HepG2 (cell line): ENCODE measurements around the gene ANTKMT. TPM values are rescaled to one million over a fixed set of nuclear protein-coding genes. Genes with fewer than 3 reads are reported as not detected.

Source experiments
- ATAC-seq: fragments of 200-7000 bp; cut with Tn5 transposase; 3 replicates; pipeline ENCODE4 v1.9.1; 2020; ENCODE audit warnings: mild to moderate bottlenecking, moderate library complexity
- BruUV-seq: library from RNA; stranded (reverse); fragments of 400-500 nt; replicated peaks from 2 replicates; lab custom pipeline; 2021; lab: Mats Ljungman, UMichigan
- CTCF ChIA-PET: fragments of 300-600 bp; formaldehyde crosslinking; extraction: SDS; loops from one replicate; lab custom pipeline; 2021; ENCODE audit warnings: low total read pairs, inconsistent platforms, low intra/inter-chr PET ratio; lab: Yijun Ruan, JAX
- POLR2A ChIA-PET: fragments of 350-600 bp; sonication (Branson Sonifier 250); formaldehyde crosslinking; loops from one replicate; lab custom pipeline; 2020; ENCODE audit warnings: antibody characterized with exemption, inconsistent platforms; lab: Yijun Ruan, JAX
- DNase-seq: peaks from one replicate; pipeline ENCODE4 v3.0.0-alpha.2; 2015; ENCODE audit warnings: low spot score
- FAIRE-seq: peaks from 3 replicates; lab custom pipeline; 2011; peaks lifted over from hg19 to GRCh38; lab: Jason Lieb, UNC
- H2AFZ ChIP-seq: one replicate; pipeline ENCODE4 v1.6.1; 2011; ENCODE audit warnings: low read length, inconsistent platforms
- H3K27ac ChIP-seq: fragments of 300-600 bp; 3 replicates; pipeline ENCODE4 v1.8.0; 2011; ENCODE audit warnings: mixed run types, mild to moderate bottlenecking, mixed read lengths, low read length, inconsistent platforms; ENCODE audit not compliant: insufficient read depth; ENCODE audit errors: extremely low read length
- H3K27me3 ChIP-seq, 2 experiments: fragments of 200-600 bp in 1 of 2; 2 replicates in 1 of 2; 3 replicates in 1 of 2; pipeline versions ENCODE4 v1.6.0 to v1.8.0; 2011; ENCODE audit warnings: low read length in 2 of 2, mild to moderate bottlenecking in 2 of 2, moderate library complexity in 2 of 2, inconsistent platforms in 1 of 2; ENCODE audit not compliant: insufficient read depth in 2 of 2, control insufficient read depth in 1 of 2
- H3K36me3 ChIP-seq, 2 experiments: fragments of 200-600 bp in 1 of 2; replicated peaks in 1 of 2; 2 replicates in 1 of 2; 3 replicates in 1 of 2; pipeline versions ENCODE4 v1.5.1 to v1.8.0; 2011; ENCODE audit warnings: low read length in 2 of 2, inconsistent platforms in 1 of 2; ENCODE audit not compliant: insufficient read depth in 2 of 2, control insufficient read depth in 1 of 2
- H3K4me1 ChIP-seq: 2 replicates; pipeline ENCODE4 v1.5.1; 2012; ENCODE audit warnings: low read length, inconsistent platforms; ENCODE audit not compliant: insufficient read depth
- H3K4me2 ChIP-seq: 2 replicates; pipeline ENCODE4 v1.6.0; 2011; ENCODE audit warnings: low read depth, low read length, inconsistent platforms
- H3K4me3 ChIP-seq, 3 experiments: fragments of 200-600 bp in 1 of 3; sonication (generic), shearing (Covaris generic) in 1 of 3; replicated peaks in 1 of 3; 2 replicates each; pipeline ENCODE4 v1.5.1; 2011 to 2016; ENCODE audit warnings: low read length in 3 of 3, inconsistent platforms in 2 of 3, low read depth in 2 of 3, mild to moderate bottlenecking in 2 of 3, control low read depth in 1 of 3, mixed read lengths in 1 of 3; ENCODE audit not compliant: insufficient read depth in 1 of 3
- H3K79me2 ChIP-seq: one replicate; pipeline ENCODE4 v1.6.1; 2011; ENCODE audit warnings: low read length, inconsistent platforms; ENCODE audit not compliant: insufficient read depth
- H3K9ac ChIP-seq: 2 replicates; pipeline ENCODE4 v1.6.0; 2011; ENCODE audit warnings: mild to moderate bottlenecking, low read depth, low read length, inconsistent platforms; ENCODE audit not compliant: insufficient read depth
- H3K9me3 ChIP-seq: 2 replicates; pipeline ENCODE4 v1.5.1; 2012; ENCODE audit warnings: mild to moderate bottlenecking, low read length
- H4K20me1 ChIP-seq: 2 replicates; pipeline ENCODE4 v1.6.0; 2011; ENCODE audit warnings: inconsistent platforms, mild to moderate bottlenecking, low read length, moderate library complexity; ENCODE audit not compliant: insufficient read depth
- ELF3 ChIP-seq: IDR thresholded peaks from 2 replicates; pipeline ENCODE4 v1.6.1; 2016; ENCODE audit warnings: missing genetic modification reagents, missing compliant biosample characterization
- MAZ ChIP-seq, 2 experiments: sonication (generic) in 1 of 2; formaldehyde crosslinking in 1 of 2; IDR thresholded peaks; 2 replicates each; pipeline versions ENCODE4 v1.5.0 to v1.6.1; 2012 to 2020; ENCODE audit warnings: low read depth in 2 of 2, mild to moderate bottlenecking in 2 of 2, borderline replicate concordance in 1 of 2, improper control_type of control experiment in 1 of 2, low read length in 1 of 2, missing genetic modification reagents in 1 of 2, moderate library complexity in 1 of 2
- MYNN ChIP-seq: sonication (generic); formaldehyde crosslinking; IDR thresholded peaks from 2 replicates; pipeline ENCODE4 v1.4.0; 2020; ENCODE audit warnings: mild to moderate bottlenecking, low read depth, missing genetic modification reagents
- NBN ChIP-seq: fragments of 450-650 bp; conservative IDR thresholded peaks from 2 replicates; pipeline ENCODE4 v1.6.1; 2017
- POLR2G ChIP-seq: fragments of 200-400 bp; formaldehyde crosslinking; IDR thresholded peaks from 2 replicates; pipeline ENCODE4 v1.6.1; 2018; ENCODE audit warnings: mild to moderate bottlenecking, low read depth, low read length, moderate library complexity
- SAFB2 ChIP-seq: sonication (generic); formaldehyde crosslinking; IDR thresholded peaks from 2 replicates; pipeline ENCODE4 v1.5.1; 2020; ENCODE audit warnings: missing genetic modification reagents, low read depth, mild to moderate bottlenecking, borderline replicate concordance
- SAP130 ChIP-seq: IDR thresholded peaks from 2 replicates; pipeline ENCODE4 v1.6.1; 2016; ENCODE audit warnings: low read depth
- SRY ChIP-seq: sonication (generic); formaldehyde crosslinking; IDR thresholded peaks from 2 replicates; pipeline ENCODE4 v1.8.0; 2022; ENCODE audit warnings: mild to moderate bottlenecking, missing genetic modification reagents
- TCF7L2 ChIP-seq: IDR thresholded peaks from 2 replicates; pipeline ENCODE4 v1.6.1; 2011; ENCODE audit warnings: mild to moderate bottlenecking, low read depth, low read length, moderate library complexity
- ZC3H13 ChIP-seq: sonication (generic); formaldehyde crosslinking; IDR thresholded peaks from 2 replicates; pipeline ENCODE4 v1.8.1; 2023; ENCODE audit warnings: mild to moderate bottlenecking, missing genetic modification reagents, moderate library complexity
- ZFX ChIP-seq: sonication (generic); formaldehyde crosslinking; IDR thresholded peaks from 2 replicates; pipeline ENCODE4 v1.4.0; 2020; ENCODE audit warnings: mild to moderate bottlenecking, low read depth, missing genetic modification reagents, moderate library complexity
- ZMAT5 ChIP-seq: sonication (generic); formaldehyde crosslinking; IDR thresholded peaks from 2 replicates; pipeline ENCODE4 v1.5.0; 2020; ENCODE audit warnings: mild to moderate bottlenecking, low read depth, missing genetic modification reagents, borderline replicate concordance
- ZMYM3 ChIP-seq: sonication (generic); formaldehyde crosslinking; IDR thresholded peaks from 2 replicates; pipeline ENCODE4 v1.5.1; 2020; ENCODE audit warnings: mild to moderate bottlenecking, missing genetic modification reagents
- ZNF230 ChIP-seq: sonication (generic); formaldehyde crosslinking; IDR thresholded peaks from 2 replicates; pipeline ENCODE4 v1.4.0; 2020; ENCODE audit warnings: mild to moderate bottlenecking, missing genetic modification reagents
- ZNF383 ChIP-seq: sonication (generic); formaldehyde crosslinking; IDR thresholded peaks from 2 replicates; pipeline ENCODE4 v1.4.0; 2020; ENCODE audit warnings: missing genetic modification reagents, mild to moderate bottlenecking, borderline replicate concordance
- ZNF510 ChIP-seq: sonication (generic); formaldehyde crosslinking; IDR thresholded peaks from 2 replicates; pipeline ENCODE4 v1.4.0; 2020; ENCODE audit warnings: low read depth, mild to moderate bottlenecking, missing genetic modification reagents
- ZNF776 ChIP-seq: sonication (generic); formaldehyde crosslinking; IDR thresholded peaks from 2 replicates; pipeline ENCODE4 v1.4.0; 2020; ENCODE audit warnings: mild to moderate bottlenecking, missing genetic modification reagents
- ZNF788 ChIP-seq: sonication (generic); formaldehyde crosslinking; IDR thresholded peaks from 2 replicates; pipeline ENCODE4 v1.5.0; 2020; ENCODE audit warnings: mild to moderate bottlenecking, missing genetic modification reagents, borderline replicate concordance
- WGBS: methylation state at CpG from one replicate; pipeline ENCODE4 v1.1.6; 2017; ENCODE audit warnings: low lambda C conversion rate; 5-methylcytosine and 5-hydroxymethylcytosine counted together
- in situ Hi-C: cut with HindIII; loops from 2 replicates; pipeline ENCODE4 v1.10.0; 2017; ENCODE audit warnings: low pct_unique_long_range_greater_than_20kb; ENCODE audit not compliant: extremely low pct_ligation_motif_present
- intact Hi-C: fragments of 100-400 bp; cut with micrococcal nuclease; formaldehyde crosslinking; loops from one replicate; pipeline ENCODE4 v1.10.0; 2022; ENCODE audit not compliant: unreplicated experiment
- polyA plus RNA-seq, 8 experiments: library from polyadenylated mRNA; depleted of rRNA in 3 of 8; stranded (reverse) in 7 of 8; unstranded in 1 of 8; fragments of >200 nt; fragmentation: Illumina TruSeq in 4 of 8; extraction: Trizol in 4 of 8; gene quantifications; 2 replicates each; pipeline versions ENCODE4 v1.2.1 to v1.2.3, GENCODE V29; 2011 to 2016; ENCODE audit warnings: low read depth in 4 of 8, missing spikeins in 1 of 8, mixed read lengths in 1 of 8; ENCODE audit not compliant: insufficient read depth in 1 of 8
- total RNA-seq, 5 experiments: library from RNA; depleted of rRNA; stranded (reverse); fragments of >200 nt; fragmentation: Illumina TruSeq; extraction: Trizol; gene quantifications; 2 replicates each; pipeline ENCODE4 v1.2.3, GENCODE V29; 2016; ENCODE audit warnings: low read depth in 1 of 5
- TF ChIP-seq, protein P1 (sequence below): sonication (generic); formaldehyde crosslinking; IDR thresholded peaks from 2 replicates; pipeline ENCODE4 v1.4.0; 2020; ENCODE audit warnings: mild to moderate bottlenecking, missing genetic modification reagents, borderline replicate concordance

The ANTKMT gene
- total and polyA plus RNA-seq, 2 of the 13 experiments (the other 11 are each of a cell fraction or from before 2014, with no cell fraction given), result 7.5 to 47.8 TPM

GRCh38 chr16:726438-727290, 5.7 kb downstream of the ANTKMT start, which contains the start of the genes CCDC78 and HAGHL (continued):
- TF ChIP-seq ZNF788 (CRISPR knock-in tag), result 0 out of 2 replicates have a peak, but pooled peaks have one; percentile 34
- TF ChIP-seq SRY, result 0 out of 2 replicates have a peak, but pooled peaks have one; percentile 21
- 0 out of 2 replicates have a peak, but pooled peaks have one; percentile 22 for TF ChIP-seq POLR2G
- peak; percentile 68 for TF ChIP-seq ZMYM3 (CRISPR knock-in tag)
- TF ChIP-seq SAP130, result peak; percentile 14
- TF ChIP-seq TCF7L2, result no peak
- no peak; the same call in 1 of the 2 replicates for TF ChIP-seq MAZ (IDR thresholded peaks at IDR 0.05; ENCODE audit: borderline replicate concordance, low read depth, low read length)
- peak; percentile 66; the same call in 1 of the 2 replicates for TF ChIP-seq MAZ (CRISPR knock-in tag; IDR thresholded peaks at IDR 0.05; ENCODE audit: low read depth)
- TF ChIP-seq SAFB2 (CRISPR knock-in tag), result no peak
- TF ChIP-seq ZNF776 (CRISPR knock-in tag), result peak; percentile 26; the same call in 1 of the 2 replicates
- TF ChIP-seq NBN, result no peak

DNA sequence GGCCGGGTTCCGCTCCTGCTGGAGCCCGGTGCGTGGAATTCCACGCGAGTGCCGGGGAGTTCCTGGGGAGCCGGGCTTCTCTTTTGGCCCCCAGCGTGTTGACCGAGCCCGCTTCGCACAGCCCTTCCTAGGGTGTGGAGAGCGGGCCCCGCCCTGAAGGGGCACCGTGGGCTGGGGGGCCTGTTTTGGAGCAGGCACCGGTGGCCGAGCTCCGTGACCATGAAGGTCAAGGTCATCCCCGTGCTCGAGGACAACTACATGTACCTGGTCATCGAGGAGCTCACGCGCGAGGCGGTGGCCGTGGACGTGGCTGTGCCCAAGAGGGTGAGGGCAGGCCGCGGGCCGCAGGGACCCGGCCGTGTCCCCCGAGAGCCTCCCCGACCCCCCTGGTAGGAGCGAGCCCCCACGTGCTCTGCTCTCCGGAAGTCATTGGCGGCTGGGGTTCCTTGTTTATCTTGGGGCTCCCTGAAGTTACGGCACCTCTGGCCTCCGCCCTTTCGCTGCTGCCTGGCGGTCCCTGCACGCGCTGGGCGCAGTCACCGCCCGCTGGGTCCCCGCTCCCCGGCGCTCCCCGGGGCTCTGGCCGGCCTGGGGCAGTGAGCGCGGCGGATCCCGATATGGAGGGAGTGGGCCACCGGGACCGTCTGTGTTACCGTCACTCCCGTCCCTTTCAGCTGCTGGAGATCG, 6.5 kb downstream of the ANTKMT start:
- H4K20me1 ChIP-seq, result no peaks in the 10 kb centered on the region
- peak overlapping the region; percentile 69 for H3K9ac ChIP-seq
- peaks cover 11% of the 10 kb centered on the region for H3K4me1 ChIP-seq
- CTCF ChIA-PET, result no interaction called here
- no CpG with 5 or more reads among the region's 61 CpGs for WGBS
- no TSS peak for BruUV-seq
- intact Hi-C loops, result no loop called here
- no peaks in the 10 kb centered on the region for H3K36me3 ChIP-seq
- peaks cover 0 to 3% of the 10 kb centered on the region in 2 experiments; a peak in 1 of 5 replicates for H3K27me3 ChIP-seq
- no peak for DNase-seq
- POLR2A ChIA-PET, result interaction anchor here (1.1 to 2.0 kb wide), 2 partner anchors 11 to 15 kb away, joined by 3 to 7 read pairs; no protein-coding TSS in a partner anchor
- H3K9me3 ChIP-seq, result no peaks in the 10 kb centered on the region
- no peaks in the 10 kb centered on the region for H3K79me2 ChIP-seq
- H3K27ac ChIP-seq, result no peak overlapping the region
- FAIRE-seq, result no peak
- no peak overlapping the region for H2AFZ ChIP-seq
- in situ Hi-C loops, result no loop called here
- ATAC-seq, result peak; percentile 14
- H3K4me2 ChIP-seq, result peak overlapping the region; percentile 94
- peak overlapping the region; percentile 57 to 82 (median 66) for H3K4me3 ChIP-seq
- TF ChIP-seq ZNF230, result 0 out of 2 replicates have a peak, but pooled peaks have one; percentile 47
- TF ChIP-seq, protein P1, sequence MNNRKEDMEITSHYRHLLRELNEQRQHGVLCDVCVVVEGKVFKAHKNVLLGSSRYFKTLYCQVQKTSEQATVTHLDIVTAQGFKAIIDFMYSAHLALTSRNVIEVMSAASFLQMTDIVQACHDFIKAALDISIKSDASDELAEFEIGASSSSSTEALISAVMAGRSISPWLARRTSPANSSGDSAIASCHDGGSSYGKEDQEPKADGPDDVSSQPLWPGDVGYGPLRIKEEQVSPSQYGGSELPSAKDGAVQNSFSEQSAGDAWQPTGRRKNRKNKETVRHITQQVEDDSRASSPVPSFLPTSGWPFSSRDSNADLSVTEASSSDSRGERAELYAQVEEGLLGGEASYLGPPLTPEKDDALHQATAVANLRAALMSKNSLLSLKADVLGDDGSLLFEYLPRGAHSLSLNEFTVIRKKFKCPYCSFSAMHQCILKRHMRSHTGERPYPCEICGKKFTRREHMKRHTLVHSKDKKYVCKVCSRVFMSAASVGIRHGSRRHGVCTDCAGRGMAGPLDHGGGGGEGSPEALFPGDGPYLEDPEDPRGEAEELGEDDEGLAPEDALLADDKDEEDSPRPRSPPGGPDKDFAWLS (CRISPR knock-in tag), result 0 out of 2 replicates have a peak, but pooled peaks have one; percentile 51
- TF ChIP-seq ZNF383 (CRISPR knock-in tag), result 0 out of 2 replicates have a peak, but pooled peaks have one; percentile 37
- TF ChIP-seq MYNN (CRISPR knock-in tag), result no peak
- no peak for TF ChIP-seq ZMAT5 (CRISPR knock-in tag)
- TF ChIP-seq ZNF510 (CRISPR knock-in tag), result 0 out of 2 replicates have a peak, but pooled peaks have one; percentile 30
- 0 out of 2 replicates have a peak, but pooled peaks have one; percentile 8 for TF ChIP-seq ELF3 (CRISPR knock-in tag)
- TF ChIP-seq ZFX, result peak; percentile 48; the same call in 1 of the 2 replicates
- 0 out of 2 replicates have a peak, but pooled peaks have one; percentile 16 for TF ChIP-seq ZC3H13
